HCT116 (cell line): Measurements from ENCODE around the gene ARRDC5. TPM values are rescaled to one million over a fixed set of nuclear protein-coding genes. Genes with fewer than 3 reads are reported as not detected.
"Not testable (repeated sequence)": the region's sequence is repeated elsewhere in the genome, so short reads cannot be mapped to it uniquely, and the experiment has no call there.

Source experiments
- ATAC-seq: fragments of 200-7000 bp; cut with Tn5 transposase; 2 replicates; pipeline ENCODE4 v1.9.1; 2020; ENCODE audit warnings: mild to moderate bottlenecking, moderate library complexity
- BruUV-seq: library from RNA; stranded (reverse); fragments of 400-500 nt; replicated peaks from 2 replicates; lab custom pipeline; 2021; lab: Mats Ljungman, UMichigan
- CTCF ChIA-PET: fragments of 300-600 bp; sonication (Branson Sonifier 250); formaldehyde crosslinking; loops from one replicate; lab custom pipeline; 2021; ENCODE audit warnings: antibody characterized with exemption; lab: Charles Lee
- POLR2A ChIA-PET: fragments of 300-600, 350-600 bp; sonication (Branson Sonifier 250); formaldehyde crosslinking; loops from one replicate; lab custom pipeline; 2021; ENCODE audit warnings: antibody characterized with exemption; lab: Charles Lee
- RAD21 ChIA-PET, 2 experiments: fragments of 300-600 bp; sonication (Branson Sonifier 250); formaldehyde crosslinking; loops; one replicate each; lab custom pipeline; 2023; ENCODE audit warnings: low total read pairs in 2 of 2; ENCODE audit not compliant: uncharacterized antibody in 2 of 2, unreplicated experiment in 2 of 2, low non-redundant PET in 1 of 2; lab: Charles Lee
- DNase-seq: peaks from one replicate; pipeline ENCODE4 v3.0.0-alpha.2; 2010; ENCODE audit warnings: low read depth, low spot score
- H2AFZ ChIP-seq: fragments of 200-600 bp; shearing (Covaris generic), sonication (generic); 2 replicates; pipeline ENCODE4 v1.6.1; 2017; ENCODE audit warnings: low read depth, mixed run types, mixed read lengths, antibody characterized with exemption, low read length; ENCODE audit not compliant: poor library complexity, severe bottlenecking
- H3K27ac ChIP-seq: 2 replicates; pipeline ENCODE4 v1.5.1; 2012; ENCODE audit warnings: low read depth, low read length
- H3K27me3 ChIP-seq: fragments of 200-600 bp; sonication (generic); 2 replicates; pipeline ENCODE4 v1.6.1; 2016; ENCODE audit warnings: mixed run types, low read length, mixed read lengths; ENCODE audit not compliant: insufficient read depth
- H3K36me3 ChIP-seq, 2 experiments: fragments of 200-500 bp in 1 of 2; fragments of 200-600 bp in 1 of 2; sonication (Bioruptor generic) in 1 of 2; sonication (generic) in 1 of 2; 2 replicates each; pipeline versions ENCODE4 v1.5.1 to v1.6.1; 2014 to 2016; ENCODE audit warnings: low read length in 2 of 2, inconsistent platforms in 1 of 2, mixed read lengths in 1 of 2, mixed run types in 1 of 2; ENCODE audit not compliant: insufficient read depth in 2 of 2, control insufficient read depth in 1 of 2
- H3K4me1 ChIP-seq, 2 experiments: fragments of 200-600 bp in 1 of 2; sonication (generic) in 1 of 2; 2 replicates each; pipeline versions ENCODE4 v1.5.1 to v1.6.1; 2012 to 2017; ENCODE audit warnings: low read length in 2 of 2, inconsistent platforms in 1 of 2, mild to moderate bottlenecking in 1 of 2, mixed read lengths in 1 of 2, mixed run types in 1 of 2, moderate library complexity in 1 of 2; ENCODE audit not compliant: insufficient read depth in 2 of 2, control insufficient read depth in 1 of 2
- H3K4me2 ChIP-seq: fragments of 200-600 bp; sonication (generic); 2 replicates; pipeline ENCODE4 v1.6.1; 2017; ENCODE audit warnings: mixed run types, low read length, mixed read lengths
- H3K4me3 ChIP-seq, 2 experiments: fragments of 200-600 bp in 1 of 2; sonication (generic) in 1 of 2; replicated peaks in 1 of 2; 2 replicates each; pipeline ENCODE4 v1.5.1; 2011 to 2016; ENCODE audit warnings: low read length in 2 of 2, control low read depth in 1 of 2, low read depth in 1 of 2, mild to moderate bottlenecking in 1 of 2, mixed read lengths in 1 of 2, mixed run types in 1 of 2
- H3K79me2 ChIP-seq: fragments of 200-600 bp; sonication (generic); 2 replicates; pipeline ENCODE4 v1.6.1; 2017; ENCODE audit warnings: mild to moderate bottlenecking, mixed run types, low read length, moderate library complexity, mixed read lengths; ENCODE audit not compliant: insufficient read depth
- H3K9ac ChIP-seq: fragments of 200-600 bp; sonication (generic); 2 replicates; pipeline ENCODE4 v1.6.1; 2016; ENCODE audit warnings: low read length, mixed read lengths
- H3K9me2 ChIP-seq: fragments of 200-600 bp; sonication (generic), shearing (Covaris generic); 2 replicates; pipeline ENCODE4 v1.6.1; 2017; ENCODE audit warnings: mixed run types, mild to moderate bottlenecking, moderate library complexity; ENCODE audit not compliant: insufficient read depth
- H3K9me3 ChIP-seq, 2 experiments: fragments of 200-500 bp in 1 of 2; fragments of 200-600 bp in 1 of 2; sonication (Bioruptor generic) in 1 of 2; sonication (generic) in 1 of 2; 2 replicates each; pipeline ENCODE4 v1.6.1; 2014 to 2017; ENCODE audit warnings: low read length in 2 of 2, mixed read lengths in 2 of 2, inconsistent platforms in 1 of 2, low read depth in 1 of 2, mild to moderate bottlenecking in 1 of 2, mixed run types in 1 of 2, moderate library complexity in 1 of 2; ENCODE audit not compliant: control insufficient read depth in 1 of 2, insufficient read depth in 1 of 2
- H4K20me1 ChIP-seq: fragments of 200-600 bp; sonication (generic), shearing (Covaris generic); 2 replicates; pipeline ENCODE4 v1.6.1; 2017; ENCODE audit warnings: mixed run types, mild to moderate bottlenecking, moderate library complexity; ENCODE audit not compliant: insufficient read depth
- EGR1 ChIP-seq: IDR thresholded peaks from 2 replicates; pipeline ENCODE4 v1.6.1; 2012; ENCODE audit warnings: low read depth
- FOSL1 ChIP-seq: IDR thresholded peaks from 2 replicates; pipeline ENCODE4 v1.6.1; 2012; ENCODE audit warnings: low read depth
- POLR2AphosphoS5 ChIP-seq: IDR thresholded peaks from 2 replicates; pipeline ENCODE4 v1.6.1; 2011; ENCODE audit warnings: mild to moderate bottlenecking, low read depth, low read length, moderate library complexity
- SIN3A ChIP-seq: IDR thresholded peaks from 2 replicates; pipeline ENCODE4 v1.6.1; 2012; ENCODE audit warnings: low read depth
- SRF ChIP-seq: IDR thresholded peaks from 2 replicates; pipeline ENCODE4 v1.6.1; 2012; ENCODE audit warnings: low read depth
- intact Hi-C: fragments of 100-400 bp; cut with micrococcal nuclease; formaldehyde crosslinking; loops from 2 replicates; pipeline ENCODE4 v1.10.0; 2022
- total RNA-seq: library from RNA; stranded (reverse); gene quantifications from one replicate; pipeline ENCODE4 v1.2.1, GENCODE V29; 2021; ENCODE audit not compliant: unreplicated experiment

ARRDC5 gene
- total RNA-seq, 1 experiment from 2014 or later, result not detected

GRCh38 chr19:4889034-4889815 is 13.5 kb downstream of the ARRDC5 start:
- intact Hi-C loops, result no loop called here
- DNase-seq, result no peak
- Histone ChIP-seq H2AFZ (no peak overlapping the region), H3K9me2 (no peaks in the 10 kb centered on the region), H3K79me2 (no peaks in the 10 kb centered on the region), H3K27me3 (no peaks in the 10 kb centered on the region), H3K4me2 (peak overlapping the region; percentile 42), H3K4me3 (no peak overlapping the region), H4K20me1 (no peaks in the 10 kb centered on the region), H3K9ac (no peak overlapping the region), H3K9me3 (no peaks in the 10 kb centered on the region), H3K4me1 (peaks cover 0 to 6% of the 10 kb centered on the region in 2 experiments; a peak in 3 of 4 replicates), H3K27ac (no peak overlapping the region), H3K36me3 (no peaks in the 10 kb centered on the region)
- BruUV-seq, result no TSS peak
- ChIA-PET POLR2A (interaction anchor here (0.9 kb wide), 1 partner anchor 21 kb away, joined by 3 read pairs; the partner anchor contains the start of gene PLIN3), CTCF (no interaction called here), RAD21 (no interaction called here)
- ATAC-seq, result no peak
- TF ChIP-seq POLR2AphosphoS5 (no peak), SIN3A (no peak), SRF (no peak), FOSL1 (peak; percentile 23; the same call in 1 of the 2 replicates), EGR1 (peak; percentile 80)

GRCh38 chr19:4887803-4888202 is 14.9 kb downstream of the ARRDC5 start:
- H2AFZ ChIP-seq, H3K9me2 ChIP-seq, H4K20me1 ChIP-seq, H3K27ac ChIP-seq, ATAC-seq, intact Hi-C loops, H3K9ac ChIP-seq, RAD21 ChIA-PET, H3K4me1 ChIP-seq, H3K79me2 ChIP-seq, H3K4me3 ChIP-seq, POLR2A ChIA-PET, H3K27me3 ChIP-seq, H3K9me3 ChIP-seq, H3K36me3 ChIP-seq, CTCF ChIA-PET, DNase-seq, BruUV-seq, H3K4me2 ChIP-seq: not testable (repeated sequence)

DNA sequence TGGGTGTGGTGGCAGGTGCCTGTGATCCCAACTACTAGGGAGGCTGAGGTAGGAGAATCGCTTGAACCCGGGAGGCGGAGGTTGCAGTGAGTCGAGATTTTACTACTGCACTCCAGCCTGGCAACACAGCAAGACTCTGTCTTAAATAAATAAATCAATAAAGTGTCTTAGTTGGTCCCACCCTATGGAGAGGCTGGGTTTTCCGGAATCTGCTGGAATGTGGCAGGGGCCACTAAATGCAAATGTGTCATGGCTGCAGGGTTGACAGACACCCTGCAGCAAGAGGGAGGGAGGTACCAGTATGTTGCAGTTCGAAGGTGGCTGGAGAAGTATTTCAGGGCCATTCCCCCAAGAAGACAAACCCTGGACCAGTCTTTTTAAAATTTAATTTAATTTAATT is 17.7 kb downstream of the ARRDC5 start:
- H3K9me2 ChIP-seq, H3K79me2 ChIP-seq, H2AFZ ChIP-seq, H3K36me3 ChIP-seq, POLR2A ChIA-PET, H3K9me3 ChIP-seq, H3K27me3 ChIP-seq, BruUV-seq, H3K27ac ChIP-seq, H4K20me1 ChIP-seq, intact Hi-C loops, H3K4me1 ChIP-seq, CTCF ChIA-PET, H3K9ac ChIP-seq, H3K4me3 ChIP-seq, ATAC-seq, H3K4me2 ChIP-seq, RAD21 ChIA-PET, DNase-seq: not testable (repeated sequence)

DNA sequence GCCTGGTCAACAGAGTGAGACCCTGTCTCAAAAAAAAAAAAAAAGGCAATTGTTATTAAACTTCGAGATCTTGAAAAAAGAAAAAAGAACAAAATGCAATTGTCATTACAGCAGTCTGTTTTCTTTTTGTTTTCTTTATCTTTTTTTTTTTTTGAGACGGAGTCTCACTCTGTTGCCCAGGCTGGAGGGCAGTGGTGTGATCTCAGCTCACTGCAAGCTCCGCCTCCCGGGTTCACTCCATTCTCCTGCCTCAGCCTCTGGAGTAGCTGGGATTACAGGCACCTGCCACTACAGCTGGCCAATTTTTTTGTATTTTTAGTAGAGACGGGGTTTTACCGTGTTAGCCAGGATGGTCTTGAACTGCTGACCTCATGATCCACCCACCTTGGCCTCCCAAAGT is 19.8 kb downstream of the ARRDC5 start:
- intact Hi-C loops, CTCF ChIA-PET, H4K20me1 ChIP-seq, H3K36me3 ChIP-seq, H3K27ac ChIP-seq, RAD21 ChIA-PET, H3K79me2 ChIP-seq, H2AFZ ChIP-seq, H3K9me3 ChIP-seq, H3K4me2 ChIP-seq, DNase-seq, H3K9ac ChIP-seq, ATAC-seq, H3K27me3 ChIP-seq, POLR2A ChIA-PET, H3K4me3 ChIP-seq, BruUV-seq, H3K9me2 ChIP-seq: not testable (repeated sequence)
- peaks cover 8 to 11% of the 10 kb centered on the region in 2 experiments; a peak in 3 of 4 replicates for H3K4me1 ChIP-seq
